Colonic mucosa (tissue), 4 donors: Measurements from ENCODE around the gene SLC22A13. TPM values are rescaled to one million over a fixed set of nuclear protein-coding genes. Genes with fewer than 3 reads are reported as not detected.

Experiments
- DNase-seq: peaks from one replicate; pipeline ENCODE4 v3.0.0-alpha.2; 2020
- H3K27ac ChIP-seq: fragments of 200-600 bp; one replicate; pipeline ENCODE4 v1.8.0; 2021
- H3K27me3 ChIP-seq: fragments of 200-600 bp; one replicate; pipeline ENCODE4 v1.8.0; 2021
- H3K36me3 ChIP-seq: fragments of 200-600 bp; one replicate; pipeline ENCODE4 v1.8.0; 2021
- H3K4me1 ChIP-seq: fragments of 200-600 bp; one replicate; pipeline ENCODE4 v1.8.0; 2021; ENCODE audit warnings: mild to moderate bottlenecking
- H3K4me3 ChIP-seq: fragments of 200-600 bp; one replicate; pipeline ENCODE4 v1.8.0; 2021
- H3K9ac ChIP-seq, 2 donors: one replicate each; pipeline ENCODE4 v1.7.0; 2013; ENCODE audit warnings: control low read depth in 2 of 2, low read depth in 2 of 2, low read length in 2 of 2
- H3K9me3 ChIP-seq: fragments of 200-600 bp; one replicate; pipeline ENCODE4 v1.8.0; 2021
- CTCF ChIP-seq: fragments of 200-600 bp; IDR thresholded peaks from one replicate; pipeline ENCODE4 v1.8.0; 2022; ENCODE audit warnings: antibody characterized with exemption, mild to moderate bottlenecking
- intact Hi-C: fragments of 100-400 bp; cut with DNase I; formaldehyde crosslinking; loops from one replicate; pipeline ENCODE4 v1.14.1; 2022
- total RNA-seq, 2 donors: library from RNA; stranded (reverse); fragmentation: NEBNext Ultra II Directional in 1 of 2; extraction: Animal tissue kit (Norgen Biotek cat#: 25700) in 1 of 2; gene quantifications; one replicate each; pipeline ENCODE4 v1.2.1, GENCODE V29; 2021
- donor health status: healthy.
- donor health status: DM: no; HTN: no; CAD: no.
- donor health status: DM: no; HTN: no; CAD: no.

The SLC22A13 gene
- total RNA-seq, 2 donors from 2014 or later, result 0.27 to 1.1 TPM

- Histone ChIP-seq H3K4me1 (no peaks in the 10 kb centered on the region), H3K9me3 (no peaks in the 10 kb centered on the region), H3K27me3 (no peaks in the 10 kb centered on the region), H3K4me3 (no peak overlapping the region), H3K36me3 (no peaks in the 10 kb centered on the region), H3K9ac (no peak overlapping the region), H3K27ac (no peak overlapping the region)
- no peak for TF ChIP-seq CTCF
- DNase-seq, result no peak
- intact Hi-C loops, result no loop called here
Observed at GRCh38 chr3:38270606-38271005, 5.0 kb downstream of the SLC22A13 start.

- no peak for TF ChIP-seq CTCF
- H3K9ac ChIP-seq, result no peak overlapping the region
- no peak for DNase-seq
- H3K27ac ChIP-seq, result no peak overlapping the region
- intact Hi-C loops, result no loop called here
- H3K4me3 ChIP-seq, result no peak overlapping the region
- H3K9me3 ChIP-seq, result no peaks in the 10 kb centered on the region
- no peaks in the 10 kb centered on the region for H3K4me1 ChIP-seq
- H3K27me3 ChIP-seq, result no peaks in the 10 kb centered on the region
- H3K36me3 ChIP-seq, result no peaks in the 10 kb centered on the region
Observed at GRCh38 chr3:38271553-38271952, 5.9 kb downstream of the SLC22A13 start.

- H3K27ac ChIP-seq, result no peak overlapping the region
- H3K9ac ChIP-seq, result no peak overlapping the region
- TF ChIP-seq CTCF, result no peak
- H3K4me3 ChIP-seq, result no peak overlapping the region
- no peaks in the 10 kb centered on the region for H3K4me1 ChIP-seq
- H3K36me3 ChIP-seq, result no peaks in the 10 kb centered on the region
- intact Hi-C loops, result no loop called here
- no peaks in the 10 kb centered on the region for H3K9me3 ChIP-seq
- H3K27me3 ChIP-seq, result no peaks in the 10 kb centered on the region
- DNase-seq, result no peak
Observed at GRCh38 chr3:38274864-38275649, 9.4 kb downstream of the SLC22A13 start.

- no peaks in the 10 kb centered on the region for H3K36me3 ChIP-seq
- intact Hi-C loops, result no loop called here
- no peak overlapping the region for H3K27ac ChIP-seq
- H3K27me3 ChIP-seq, result no peaks in the 10 kb centered on the region
- H3K4me1 ChIP-seq, result no peaks in the 10 kb centered on the region
- H3K9ac ChIP-seq, result no peak overlapping the region
- DNase-seq, result no peak
- no peak overlapping the region for H3K4me3 ChIP-seq
- no peaks in the 10 kb centered on the region for H3K9me3 ChIP-seq
- no peak for TF ChIP-seq CTCF
Observed at GRCh38 chr3:38275658-38276057, 10.0 kb downstream of the SLC22A13 start.

GRCh38 chr3:38276081-38276916, 10.7 kb downstream of the SLC22A13 start:
- H3K9ac ChIP-seq, result no peak overlapping the region
- no peaks in the 10 kb centered on the region for H3K9me3 ChIP-seq
- H3K36me3 ChIP-seq, result no peaks in the 10 kb centered on the region
- H3K4me1 ChIP-seq, result no peaks in the 10 kb centered on the region
- H3K27me3 ChIP-seq, result no peaks in the 10 kb centered on the region
- intact Hi-C loops, result no loop called here
- H3K4me3 ChIP-seq, result no peak overlapping the region
- no peak for DNase-seq
- H3K27ac ChIP-seq, result no peak overlapping the region
- TF ChIP-seq CTCF, result no peak
